SKM-1 treated with dmso at 0.1 percent for 144 hours (cell line): ENCODE data around the gene RNU1-4.
"Not testable (repeated sequence)": the region's sequence is repeated elsewhere in the genome, so short reads cannot be mapped to it uniquely, and the experiment has no call there.

Experiments used
- DNase-seq: peaks from one replicate; lab custom pipeline; 2025; ENCODE audit not compliant: unreplicated experiment; lab: John Stamatoyannopoulos, UW

Gene RNU1-4

GRCh38 chr1:16727190-16728111, 12.9 kb upstream of the RNU1-4 start:
- peak; percentile 21 for DNase-seq

- not testable (repeated sequence) for DNase-seq
These were observed 11.9 kb upstream of the RNU1-4 start for GRCh38 chr1:16728243-16728949.

- not testable (repeated sequence) for DNase-seq
These were observed 7.9 kb upstream of the RNU1-4 start for GRCh38 chr1:16732254-16732896.

GRCh38 chr1:16741230-16741629, 914 bp downstream of the RNU1-4 start:
- DNase-seq = not testable (repeated sequence)

GRCh38 chr1:16747660-16748059, 7.3 kb downstream of the RNU1-4 start:
- not testable (repeated sequence) for DNase-seq

GRCh38 chr1:16748710-16749109, 8.4 kb downstream of the RNU1-4 start:
- DNase-seq = not testable (repeated sequence)

GRCh38 chr1:16749910-16750888, 9.9 kb downstream of the RNU1-4 start:
- DNase-seq = not testable (repeated sequence)

- not testable (repeated sequence) for DNase-seq
These were observed 12.5 kb downstream of the RNU1-4 start for GRCh38 chr1:16752770-16753169.

- not testable (repeated sequence) for DNase-seq
These were observed 15.1 kb downstream of the RNU1-4 start for GRCh38 chr1:16755385-16755784.

GRCh38 chr1:16755932-16756331, 15.6 kb downstream of the RNU1-4 start:
- not testable (repeated sequence) for DNase-seq

- not testable (repeated sequence) for DNase-seq
These were observed 17.3 kb downstream of the RNU1-4 start for GRCh38 chr1:16757574-16757973.

GRCh38 chr1:16758060-16758459, 17.7 kb downstream of the RNU1-4 start:
- DNase-seq = not testable (repeated sequence)

GRCh38 chr1:16759041-16759493, 18.8 kb downstream of the RNU1-4 start:
- DNase-seq = not testable (repeated sequence)

GRCh38 chr1:16759650-16760455, 19.5 kb downstream of the RNU1-4 start:
- DNase-seq = not testable (repeated sequence)

- not testable (repeated sequence) for DNase-seq
These were observed 20.1 kb downstream of the RNU1-4 start for GRCh38 chr1:16760456-16760765.

- DNase-seq = not testable (repeated sequence)
These were observed 20.5 kb downstream of the RNU1-4 start for GRCh38 chr1:16760801-16761200.

GRCh38 chr1:16764248-16764819, 24.0 kb downstream of the RNU1-4 start:
- DNase-seq = not testable (repeated sequence)

- not testable (repeated sequence) for DNase-seq
These were observed 24.7 kb downstream of the RNU1-4 start for GRCh38 chr1:16764820-16765655.
